ENCODE data around the gene BMPER.

The BMPER gene

GRCh38 chr7:33922820-33923219 lies 17.5 kb downstream of the BMPER start:
- no peak for DNase-seq (ENCODE audit: low spot score in 2 of 2)
- Mint-ChIP-seq H3K9me3 (no peaks in the 10 kb centered on the region), H3K4me1 (no peaks in the 10 kb centered on the region), H3K27me3 (peaks cover 11% of the 10 kb centered on the region), H3K27ac (no peak overlapping the region), H3K36me3 (no peaks in the 10 kb centered on the region), H3K4me3 (no peak overlapping the region)
- ATAC-seq (ENCODE audit: low read depth), result no peak

GRCh38 chr7:33923440-33924229 lies 18.3 kb downstream of the BMPER start:
- Mint-ChIP-seq H3K36me3 (no peaks in the 10 kb centered on the region), H3K4me3 (no peak overlapping the region), H3K27me3 (peaks cover 11% of the 10 kb centered on the region), H3K4me1 (no peaks in the 10 kb centered on the region), H3K27ac (no peak overlapping the region), H3K9me3 (no peaks in the 10 kb centered on the region)
- DNase-seq (ENCODE audit: low spot score in 2 of 2), result no peak
- ATAC-seq (ENCODE audit: low read depth), result no peak

- no peak overlapping the region for H3K27ac Mint-ChIP-seq
Observed at GRCh38 chr7:33926535-33926934, 21.2 kb downstream of the BMPER start.

GRCh38 chr7:33928986-33929385 lies 23.6 kb downstream of the BMPER start:
- H3K9me3 Mint-ChIP-seq, result no peaks in the 10 kb centered on the region
- no peak overlapping the region for H3K4me3 Mint-ChIP-seq
- ATAC-seq (ENCODE audit: low read depth) (no peak), DNase-seq (ENCODE audit: low spot score in 2 of 2) (no peak)
- H3K4me1 Mint-ChIP-seq, result no peaks in the 10 kb centered on the region
- H3K36me3 Mint-ChIP-seq, result no peaks in the 10 kb centered on the region
- H3K27me3 Mint-ChIP-seq, result peaks cover 6% of the 10 kb centered on the region
- no peak overlapping the region for H3K27ac Mint-ChIP-seq

More at GRCh38 chr7:33926535-33926934, 21.2 kb downstream of the BMPER start:
- no peaks in the 10 kb centered on the region for H3K36me3 Mint-ChIP-seq
- DNase-seq (ENCODE audit: low spot score in 2 of 2) (no peak), ATAC-seq (ENCODE audit: low read depth) (no peak)
- H3K4me1 Mint-ChIP-seq, result no peaks in the 10 kb centered on the region
- peaks cover 10% of the 10 kb centered on the region for H3K27me3 Mint-ChIP-seq
- no peak overlapping the region for H3K4me3 Mint-ChIP-seq
- no peaks in the 10 kb centered on the region for H3K9me3 Mint-ChIP-seq

- ATAC-seq (ENCODE audit: low read depth), result no peak
- H3K27me3 Mint-ChIP-seq, result peaks cover 2% of the 10 kb centered on the region
- no peak for DNase-seq (ENCODE audit: low spot score in 2 of 2)
- no peak overlapping the region for H3K27ac Mint-ChIP-seq
- H3K4me3 Mint-ChIP-seq, result no peak overlapping the region
- H3K9me3 Mint-ChIP-seq, result no peaks in the 10 kb centered on the region
- no peaks in the 10 kb centered on the region for H3K4me1 Mint-ChIP-seq
- H3K36me3 Mint-ChIP-seq, result no peaks in the 10 kb centered on the region
Observed at GRCh38 chr7:33932221-33932620, 26.9 kb downstream of the BMPER start.

GRCh38 chr7:33932832-33933468 lies 27.6 kb downstream of the BMPER start:
- Mint-ChIP-seq H3K27ac (no peak overlapping the region), H3K27me3 (peaks cover 4% of the 10 kb centered on the region), H3K4me1 (no peaks in the 10 kb centered on the region), H3K36me3 (no peaks in the 10 kb centered on the region), H3K4me3 (no peak overlapping the region), H3K9me3 (no peaks in the 10 kb centered on the region)
- peak; percentile 41 to 68 for DNase-seq (ENCODE audit: low spot score in 2 of 2)
- ATAC-seq (ENCODE audit: low read depth), result peak; percentile 44

- DNase-seq (ENCODE audit: low spot score in 2 of 2), result no peak
- Mint-ChIP-seq H3K4me1 (no peaks in the 10 kb centered on the region), H3K27ac (no peak overlapping the region), H3K4me3 (no peak overlapping the region), H3K27me3 (peaks cover 4% of the 10 kb centered on the region), H3K9me3 (no peaks in the 10 kb centered on the region), H3K36me3 (no peaks in the 10 kb centered on the region)
- ATAC-seq (ENCODE audit: low read depth), result no peak
Observed at GRCh38 chr7:33933611-33934281, 28.4 kb downstream of the BMPER start.

GRCh38 chr7:33934391-33934790 lies 29.1 kb downstream of the BMPER start:
- H3K4me3 Mint-ChIP-seq, result no peak overlapping the region
- DNase-seq (ENCODE audit: low spot score in 2 of 2) (no peak), ATAC-seq (ENCODE audit: low read depth) (no peak)
- H3K27me3 Mint-ChIP-seq, result peaks cover 6% of the 10 kb centered on the region
- H3K27ac Mint-ChIP-seq, result no peak overlapping the region
- H3K9me3 Mint-ChIP-seq, result no peaks in the 10 kb centered on the region
- no peaks in the 10 kb centered on the region for H3K4me1 Mint-ChIP-seq
- H3K36me3 Mint-ChIP-seq, result no peaks in the 10 kb centered on the region

GRCh38 chr7:33936503-33936902 lies 31.2 kb downstream of the BMPER start:
- Mint-ChIP-seq H3K4me3 (no peak overlapping the region), H3K9me3 (no peaks in the 10 kb centered on the region), H3K27ac (no peak overlapping the region), H3K4me1 (no peaks in the 10 kb centered on the region), H3K27me3 (peaks cover 11% of the 10 kb centered on the region), H3K36me3 (no peaks in the 10 kb centered on the region)
- ATAC-seq (ENCODE audit: low read depth) (no peak), DNase-seq (ENCODE audit: low spot score in 2 of 2) (no peak)

- Mint-ChIP-seq H3K9me3 (no peaks in the 10 kb centered on the region), H3K27me3 (peaks cover 11% of the 10 kb centered on the region), H3K36me3 (no peaks in the 10 kb centered on the region), H3K27ac (no peak overlapping the region), H3K4me1 (no peaks in the 10 kb centered on the region), H3K4me3 (no peak overlapping the region)
- DNase-seq (ENCODE audit: low spot score in 2 of 2) (no peak), ATAC-seq (ENCODE audit: low read depth) (no peak)
Observed at GRCh38 chr7:33937871-33938270, 32.5 kb downstream of the BMPER start.

- no peak for DNase-seq (ENCODE audit: low spot score in 2 of 2)
- no peaks in the 10 kb centered on the region for H3K36me3 Mint-ChIP-seq
Observed at GRCh38 chr7:33939121-33939520, 33.8 kb downstream of the BMPER start.

GRCh38 chr7:33940503-33940902 lies 35.2 kb downstream of the BMPER start:
- DNase-seq (ENCODE audit: low spot score in 2 of 2) (no peak), ATAC-seq (ENCODE audit: low read depth) (no peak)
- Mint-ChIP-seq H3K27me3 (peaks cover 14% of the 10 kb centered on the region), H3K4me3 (no peak overlapping the region), H3K27ac (no peak overlapping the region), H3K36me3 (no peaks in the 10 kb centered on the region), H3K9me3 (no peaks in the 10 kb centered on the region), H3K4me1 (no peaks in the 10 kb centered on the region)

More at GRCh38 chr7:33939121-33939520, 33.8 kb downstream of the BMPER start:
- H3K27ac Mint-ChIP-seq, result no peak overlapping the region
- H3K27me3 Mint-ChIP-seq, result peaks cover 14% of the 10 kb centered on the region
- no peaks in the 10 kb centered on the region for H3K4me1 Mint-ChIP-seq
- H3K4me3 Mint-ChIP-seq, result no peak overlapping the region
- no peaks in the 10 kb centered on the region for H3K9me3 Mint-ChIP-seq
- ATAC-seq (ENCODE audit: low read depth), result no peak

GRCh38 chr7:33941418-33941817 lies 36.1 kb downstream of the BMPER start:
- DNase-seq (ENCODE audit: low spot score in 2 of 2) (no peak), ATAC-seq (ENCODE audit: low read depth) (no peak)
- no peak overlapping the region for H3K4me3 Mint-ChIP-seq
- H3K4me1 Mint-ChIP-seq, result no peaks in the 10 kb centered on the region
- no peak overlapping the region for H3K27ac Mint-ChIP-seq
- no peaks in the 10 kb centered on the region for H3K36me3 Mint-ChIP-seq
- H3K9me3 Mint-ChIP-seq, result no peaks in the 10 kb centered on the region
- peaks cover 18% of the 10 kb centered on the region for H3K27me3 Mint-ChIP-seq

- Mint-ChIP-seq H3K4me3 (no peak overlapping the region), H3K36me3 (no peaks in the 10 kb centered on the region), H3K27me3 (peaks cover 8% of the 10 kb centered on the region), H3K27ac (no peak overlapping the region), H3K4me1 (no peaks in the 10 kb centered on the region), H3K9me3 (no peaks in the 10 kb centered on the region)
- ATAC-seq (ENCODE audit: low read depth), result no peak
- DNase-seq (ENCODE audit: low spot score in 2 of 2), result no peak
Observed at GRCh38 chr7:33946094-33946699, 40.9 kb downstream of the BMPER start.

Data from memory B cell (primary cell).